HEK293 (cell line): ENCODE measurements around the gene NPAT.

ENCODE experiments used
- ZNF138 ChIP-seq: fragments of 450-650 bp; formaldehyde crosslinking; IDR thresholded peaks from 2 replicates; pipeline ENCODE4 v1.5.1; 2016; ENCODE audit warnings: missing biosample characterization, missing genetic modification characterization, borderline replicate concordance
- ZNF140 ChIP-seq: fragments of 450-650 bp; formaldehyde crosslinking; IDR thresholded peaks from 2 replicates; pipeline ENCODE4 v1.5.1; 2016; ENCODE audit warnings: missing biosample characterization, missing genetic modification characterization
- ZNF157 ChIP-seq: fragments of 450-650 bp; formaldehyde crosslinking; IDR thresholded peaks from 2 replicates; pipeline ENCODE4 v1.5.1; 2016; ENCODE audit warnings: missing biosample characterization, missing genetic modification characterization
- ZNF169 ChIP-seq: fragments of 450-650 bp; formaldehyde crosslinking; IDR thresholded peaks from 2 replicates; pipeline ENCODE4 v1.5.1; 2016; ENCODE audit warnings: missing biosample characterization, missing genetic modification characterization
- ZNF571 ChIP-seq: fragments of 450-650 bp; formaldehyde crosslinking; IDR thresholded peaks from 2 replicates; pipeline ENCODE4 v1.5.0; 2017; ENCODE audit warnings: missing biosample characterization, missing genetic modification characterization
- ZNF624 ChIP-seq: fragments of 450-650 bp; formaldehyde crosslinking; IDR thresholded peaks from 2 replicates; pipeline ENCODE4 v1.5.1; 2017; ENCODE audit warnings: missing biosample characterization, missing genetic modification characterization
- TF ChIP-seq, protein P1 (sequence below): fragments of 450-650 bp; formaldehyde crosslinking; IDR thresholded peaks from 2 replicates; pipeline ENCODE4 v1.5.1; 2016; ENCODE audit warnings: missing biosample characterization, missing genetic modification characterization
- TF ChIP-seq, protein P2 (sequence below): IDR thresholded peaks from 2 replicates; pipeline ENCODE4 v1.6.1; 2011; ENCODE audit warnings: mild to moderate bottlenecking, low read depth, low read length, borderline replicate concordance
- TF ChIP-seq, protein P3 (sequence below): fragments of 450-650 bp; formaldehyde crosslinking; IDR thresholded peaks from 2 replicates; pipeline ENCODE4 v1.5.1; 2016; ENCODE audit warnings: missing biosample characterization, missing genetic modification characterization
- TF ChIP-seq, protein P4 (sequence below): fragments of 450-650 bp; formaldehyde crosslinking; IDR thresholded peaks from 2 replicates; pipeline ENCODE4 v1.5.1; 2016; ENCODE audit warnings: missing biosample characterization, missing genetic modification characterization

DNA sequence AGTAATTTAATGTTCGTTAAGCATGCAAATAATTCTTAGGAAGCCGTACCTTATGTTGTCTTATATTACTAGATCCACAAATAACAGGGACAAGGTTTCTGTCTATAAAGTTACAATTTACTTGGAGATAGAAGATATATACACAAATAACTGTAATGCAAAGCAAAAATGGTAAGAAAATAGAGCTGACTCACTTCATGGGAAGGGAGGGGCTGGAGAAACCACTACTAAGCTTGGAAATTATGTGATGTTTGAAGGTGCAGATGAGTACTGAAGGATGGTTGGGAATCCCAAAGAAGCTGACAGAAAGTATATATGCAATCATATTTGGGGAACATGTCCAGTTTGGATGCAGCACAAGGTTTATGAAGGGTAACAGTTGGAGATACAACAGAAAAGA, 4.0 kb downstream of the NPAT start:
- TF ChIP-seq ZNF624 (tag by site-specific recombination) (no peak), ZNF169 (tag by site-specific recombination) (no peak), ZNF157 (no peak), ZNF140 (tag by site-specific recombination) (no peak), ZNF138 (no peak), ZNF571 (tag by site-specific recombination) (no peak)
- TF ChIP-seq, protein P1, sequence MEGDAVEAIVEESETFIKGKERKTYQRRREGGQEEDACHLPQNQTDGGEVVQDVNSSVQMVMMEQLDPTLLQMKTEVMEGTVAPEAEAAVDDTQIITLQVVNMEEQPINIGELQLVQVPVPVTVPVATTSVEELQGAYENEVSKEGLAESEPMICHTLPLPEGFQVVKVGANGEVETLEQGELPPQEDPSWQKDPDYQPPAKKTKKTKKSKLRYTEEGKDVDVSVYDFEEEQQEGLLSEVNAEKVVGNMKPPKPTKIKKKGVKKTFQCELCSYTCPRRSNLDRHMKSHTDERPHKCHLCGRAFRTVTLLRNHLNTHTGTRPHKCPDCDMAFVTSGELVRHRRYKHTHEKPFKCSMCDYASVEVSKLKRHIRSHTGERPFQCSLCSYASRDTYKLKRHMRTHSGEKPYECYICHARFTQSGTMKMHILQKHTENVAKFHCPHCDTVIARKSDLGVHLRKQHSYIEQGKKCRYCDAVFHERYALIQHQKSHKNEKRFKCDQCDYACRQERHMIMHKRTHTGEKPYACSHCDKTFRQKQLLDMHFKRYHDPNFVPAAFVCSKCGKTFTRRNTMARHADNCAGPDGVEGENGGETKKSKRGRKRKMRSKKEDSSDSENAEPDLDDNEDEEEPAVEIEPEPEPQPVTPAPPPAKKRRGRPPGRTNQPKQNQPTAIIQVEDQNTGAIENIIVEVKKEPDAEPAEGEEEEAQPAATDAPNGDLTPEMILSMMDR (tag by site-specific recombination): no peak
- TF ChIP-seq, protein P2, sequence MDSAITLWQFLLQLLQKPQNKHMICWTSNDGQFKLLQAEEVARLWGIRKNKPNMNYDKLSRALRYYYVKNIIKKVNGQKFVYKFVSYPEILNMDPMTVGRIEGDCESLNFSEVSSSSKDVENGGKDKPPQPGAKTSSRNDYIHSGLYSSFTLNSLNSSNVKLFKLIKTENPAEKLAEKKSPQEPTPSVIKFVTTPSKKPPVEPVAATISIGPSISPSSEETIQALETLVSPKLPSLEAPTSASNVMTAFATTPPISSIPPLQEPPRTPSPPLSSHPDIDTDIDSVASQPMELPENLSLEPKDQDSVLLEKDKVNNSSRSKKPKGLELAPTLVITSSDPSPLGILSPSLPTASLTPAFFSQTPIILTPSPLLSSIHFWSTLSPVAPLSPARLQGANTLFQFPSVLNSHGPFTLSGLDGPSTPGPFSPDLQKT: no peak
- TF ChIP-seq, protein P3, sequence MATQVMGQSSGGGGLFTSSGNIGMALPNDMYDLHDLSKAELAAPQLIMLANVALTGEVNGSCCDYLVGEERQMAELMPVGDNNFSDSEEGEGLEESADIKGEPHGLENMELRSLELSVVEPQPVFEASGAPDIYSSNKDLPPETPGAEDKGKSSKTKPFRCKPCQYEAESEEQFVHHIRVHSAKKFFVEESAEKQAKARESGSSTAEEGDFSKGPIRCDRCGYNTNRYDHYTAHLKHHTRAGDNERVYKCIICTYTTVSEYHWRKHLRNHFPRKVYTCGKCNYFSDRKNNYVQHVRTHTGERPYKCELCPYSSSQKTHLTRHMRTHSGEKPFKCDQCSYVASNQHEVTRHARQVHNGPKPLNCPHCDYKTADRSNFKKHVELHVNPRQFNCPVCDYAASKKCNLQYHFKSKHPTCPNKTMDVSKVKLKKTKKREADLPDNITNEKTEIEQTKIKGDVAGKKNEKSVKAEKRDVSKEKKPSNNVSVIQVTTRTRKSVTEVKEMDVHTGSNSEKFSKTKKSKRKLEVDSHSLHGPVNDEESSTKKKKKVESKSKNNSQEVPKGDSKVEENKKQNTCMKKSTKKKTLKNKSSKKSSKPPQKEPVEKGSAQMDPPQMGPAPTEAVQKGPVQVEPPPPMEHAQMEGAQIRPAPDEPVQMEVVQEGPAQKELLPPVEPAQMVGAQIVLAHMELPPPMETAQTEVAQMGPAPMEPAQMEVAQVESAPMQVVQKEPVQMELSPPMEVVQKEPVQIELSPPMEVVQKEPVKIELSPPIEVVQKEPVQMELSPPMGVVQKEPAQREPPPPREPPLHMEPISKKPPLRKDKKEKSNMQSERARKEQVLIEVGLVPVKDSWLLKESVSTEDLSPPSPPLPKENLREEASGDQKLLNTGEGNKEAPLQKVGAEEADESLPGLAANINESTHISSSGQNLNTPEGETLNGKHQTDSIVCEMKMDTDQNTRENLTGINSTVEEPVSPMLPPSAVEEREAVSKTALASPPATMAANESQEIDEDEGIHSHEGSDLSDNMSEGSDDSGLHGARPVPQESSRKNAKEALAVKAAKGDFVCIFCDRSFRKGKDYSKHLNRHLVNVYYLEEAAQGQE (tag by site-specific recombination): no peak
- TF ChIP-seq, protein P4, sequence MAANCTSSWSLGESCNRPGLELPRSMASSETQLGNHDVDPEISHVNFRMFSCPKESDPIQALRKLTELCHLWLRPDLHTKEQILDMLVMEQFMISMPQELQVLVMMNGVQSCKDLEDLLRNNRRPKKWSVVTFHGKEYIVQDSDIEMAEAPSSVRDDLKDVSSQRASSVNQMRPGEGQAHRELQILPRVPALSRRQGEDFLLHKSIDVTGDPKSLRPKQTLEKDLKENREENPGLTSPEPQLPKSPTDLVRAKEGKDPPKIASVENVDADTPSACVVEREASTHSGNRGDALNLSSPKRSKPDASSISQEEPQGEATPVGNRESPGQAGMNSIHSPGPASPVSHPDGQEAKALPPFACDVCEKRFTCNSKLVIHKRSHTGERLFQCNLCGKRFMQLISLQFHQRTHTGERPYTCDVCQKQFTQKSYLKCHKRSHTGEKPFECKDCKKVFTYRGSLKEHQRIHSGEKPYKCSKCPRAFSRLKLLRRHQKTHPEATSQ (tag by site-specific recombination): no peak
